IMR-90 (cell line): ENCODE measurements around the gene MMP21. TPM values are rescaled to one million over a fixed set of nuclear protein-coding genes. Genes with fewer than 3 reads are reported as not detected.
A peak's percentile ranks its signal among the peaks of the same experiment; 100 is the strongest.

Experiments used
- ATAC-seq: fragments of 200-7000 bp; cut with Tn5 transposase; 2 replicates; pipeline ENCODE4 v1.9.1; 2020; ENCODE audit warnings: low read depth, mild to moderate bottlenecking, moderate library complexity
- BruUV-seq: library from RNA; stranded (reverse); fragments of 400-500 nt; replicated peaks from 2 replicates; lab custom pipeline; 2021; lab: Mats Ljungman, UMichigan
- CTCF ChIA-PET: fragments of 300-600 bp; formaldehyde crosslinking; extraction: SDS; loops from one replicate; lab custom pipeline; 2021; ENCODE audit warnings: antibody characterized with exemption; lab: Yijun Ruan, JAX
- POLR2A ChIA-PET: fragments of 300-600 bp; sonication (Branson Sonifier 250); formaldehyde crosslinking; loops from one replicate; lab custom pipeline; 2022; ENCODE audit warnings: antibody characterized with exemption; ENCODE audit not compliant: unreplicated experiment; lab: Charles Lee
- DNase-seq: peaks from one replicate; pipeline ENCODE4 v3.0.0; 2013
- H2AFZ ChIP-seq: replicated peaks from 2 replicates; pipeline ENCODE3; 2013; ENCODE audit warnings: low read length, mild to moderate bottlenecking; ENCODE audit not compliant: poor library complexity
- H2AK5ac ChIP-seq: 2 replicates; pipeline ENCODE4 v1.6.1; 2013; ENCODE audit warnings: low read depth, low read length, inconsistent platforms
- H2AK9ac ChIP-seq: replicated peaks from 2 replicates; pipeline ENCODE3; 2013; ENCODE audit warnings: mild to moderate bottlenecking, low read depth, low read length, moderate library complexity; ENCODE audit not compliant: poor library complexity
- H2BK120ac ChIP-seq: 2 replicates; pipeline ENCODE4 v1.6.1; 2013; ENCODE audit warnings: low read depth, low read length, inconsistent platforms
- H2BK15ac ChIP-seq: 3 replicates; pipeline ENCODE4 v1.6.1; 2013; ENCODE audit warnings: low read depth, low read length, inconsistent platforms
- H2BK20ac ChIP-seq: 2 replicates; pipeline ENCODE4 v1.6.1; 2013; ENCODE audit warnings: low read depth, mild to moderate bottlenecking, inconsistent platforms, low read length, moderate library complexity
- H2BK5ac ChIP-seq: 2 replicates; pipeline ENCODE4 v1.6.1; 2013; ENCODE audit warnings: mild to moderate bottlenecking, low read depth, low read length, inconsistent platforms; ENCODE audit not compliant: poor library complexity, severe bottlenecking
- H3K14ac ChIP-seq: replicated peaks from 2 replicates; pipeline ENCODE4 v1.6.1; 2013; ENCODE audit warnings: low read depth, low read length, inconsistent platforms
- H3K18ac ChIP-seq: 2 replicates; pipeline ENCODE4 v1.6.1; 2013; ENCODE audit warnings: low read depth, low read length, control low read depth
- H3K23ac ChIP-seq: 2 replicates; pipeline ENCODE4 v1.6.1; 2013; ENCODE audit warnings: low read depth, low read length, inconsistent platforms
- H3K27ac ChIP-seq: 2 replicates; pipeline ENCODE4 v1.5.1; 2013; ENCODE audit warnings: mild to moderate bottlenecking, control low read depth, low read length; ENCODE audit not compliant: insufficient read depth
- H3K27me3 ChIP-seq: 2 replicates; pipeline ENCODE4 v1.6.1; 2013; ENCODE audit warnings: low read length; ENCODE audit not compliant: control insufficient read depth, insufficient read depth
- H3K36me3 ChIP-seq: 2 replicates; pipeline ENCODE4 v1.6.1; 2013; ENCODE audit warnings: low read length, mixed read lengths; ENCODE audit not compliant: control insufficient read depth, insufficient read depth
- H3K4ac ChIP-seq: 2 replicates; pipeline ENCODE4 v1.6.1; 2013; ENCODE audit warnings: low read depth, low read length, inconsistent platforms
- H3K4me1 ChIP-seq: 2 replicates; pipeline ENCODE4 v1.6.1; 2013; ENCODE audit warnings: low read length, mixed read lengths; ENCODE audit not compliant: control insufficient read depth, insufficient read depth
- H3K4me2 ChIP-seq: 2 replicates; pipeline ENCODE4 v1.6.1; 2013; ENCODE audit warnings: low read depth, mild to moderate bottlenecking, control low read depth, low read length, moderate library complexity
- H3K4me3 ChIP-seq: 2 replicates; pipeline ENCODE4 v1.5.1; 2013; ENCODE audit warnings: low read depth, mild to moderate bottlenecking, control low read depth, low read length, moderate library complexity; ENCODE audit not compliant: insufficient read depth
- H3K56ac ChIP-seq: 2 replicates; pipeline ENCODE4 v1.6.1; 2013; ENCODE audit warnings: low read length, inconsistent platforms; ENCODE audit not compliant: insufficient read depth; ENCODE audit errors: extremely low read depth
- H3K79me1 ChIP-seq, 2 experiments: 2 replicates each; pipeline ENCODE4 v1.6.1; 2013; ENCODE audit warnings: low read length in 2 of 2, inconsistent platforms in 1 of 2, low read depth in 1 of 2
- H3K9ac ChIP-seq: 2 replicates; pipeline ENCODE4 v1.6.1; 2013; ENCODE audit warnings: low read depth, low read length, control low read depth
- H3K9me1 ChIP-seq: 2 replicates; pipeline ENCODE4 v1.6.1; 2013; ENCODE audit warnings: low read length, inconsistent platforms; ENCODE audit not compliant: insufficient read depth
- H3K9me3 ChIP-seq: 2 replicates; pipeline ENCODE4 v1.6.1; 2013; ENCODE audit warnings: low read length; ENCODE audit not compliant: control insufficient read depth, insufficient read depth
- H4K20me1 ChIP-seq: 2 replicates; pipeline ENCODE4 v1.6.1; 2013; ENCODE audit warnings: low read length, inconsistent platforms; ENCODE audit not compliant: insufficient read depth
- H4K5ac ChIP-seq: 2 replicates; pipeline ENCODE4 v1.6.1; 2013; ENCODE audit warnings: mild to moderate bottlenecking, low read depth, low read length, control low read depth
- H4K8ac ChIP-seq, 2 experiments: 2 replicates each; pipeline ENCODE4 v1.6.1; 2013; ENCODE audit warnings: low read depth in 2 of 2, low read length in 2 of 2, control low read depth in 1 of 2, inconsistent platforms in 1 of 2
- H4K91ac ChIP-seq: 2 replicates; pipeline ENCODE4 v1.6.1; 2013; ENCODE audit warnings: low read depth, low read length, inconsistent platforms; ENCODE audit not compliant: insufficient read depth
- BHLHE40 ChIP-seq: fragments of 150-350 bp; IDR thresholded peaks from 2 replicates; pipeline ENCODE4 v1.6.1; 2016; ENCODE audit warnings: mild to moderate bottlenecking, low read depth, low read length
- CEBPB ChIP-seq: IDR thresholded peaks from 2 replicates; pipeline ENCODE4 v1.6.1; 2012; ENCODE audit warnings: low read depth, low read length, improper control_type of control experiment
- CHD1 ChIP-seq: IDR thresholded peaks from 2 replicates; pipeline ENCODE4 v1.6.1; 2012; ENCODE audit warnings: low read depth, low read length, improper control_type of control experiment
- FOS ChIP-seq: fragments of 150-350 bp; IDR thresholded peaks from 2 replicates; pipeline ENCODE4 v1.6.1; 2016; ENCODE audit warnings: low read depth, low read length
- MAFK ChIP-seq: IDR thresholded peaks from 2 replicates; pipeline ENCODE4 v1.6.1; 2012; ENCODE audit warnings: low read depth, low read length, improper control_type of control experiment
- MAZ ChIP-seq: IDR thresholded peaks from 2 replicates; pipeline ENCODE4 v1.6.1; 2012; ENCODE audit warnings: low read depth, mild to moderate bottlenecking, low read length, improper control_type of control experiment, moderate library complexity, borderline replicate concordance
- MXI1 ChIP-seq: IDR thresholded peaks from 2 replicates; pipeline ENCODE4 v1.6.1; 2012; ENCODE audit warnings: low read depth, mild to moderate bottlenecking, low read length, moderate library complexity, borderline replicate concordance
- NFE2L2 ChIP-seq: fragments of 150-350 bp; IDR thresholded peaks from 2 replicates; pipeline ENCODE4 v1.6.1; 2016; ENCODE audit warnings: low read depth, mild to moderate bottlenecking, low read length
- POLR2A ChIP-seq: IDR thresholded peaks from 2 replicates; pipeline ENCODE4 v1.6.1; 2012; ENCODE audit warnings: mild to moderate bottlenecking, low read depth, low read length
- RAD21 ChIP-seq: IDR thresholded peaks from 2 replicates; pipeline ENCODE4 v1.6.1; 2012; ENCODE audit warnings: low read length, improper control_type of control experiment
- RCOR1 ChIP-seq: IDR thresholded peaks from 2 replicates; pipeline ENCODE4 v1.6.1; 2012; ENCODE audit warnings: mild to moderate bottlenecking, low read length, improper control_type of control experiment; ENCODE audit not compliant: insufficient replicate concordance
- RFX5 ChIP-seq: IDR thresholded peaks from 2 replicates; pipeline ENCODE4 v1.8.0; 2012; ENCODE audit warnings: low read depth, mild to moderate bottlenecking, low read length, moderate library complexity
- SMC3 ChIP-seq: fragments of 150-350 bp; IDR thresholded peaks from 2 replicates; pipeline ENCODE4 v1.6.1; 2016; ENCODE audit warnings: low read depth, mild to moderate bottlenecking, antibody characterized with exemption, low read length, moderate library complexity
- WGBS, 2 experiments: methylation state at CpG; one replicate each; pipeline versions ENCODE4 v1.1.5 to v1.1.7; 2013; ENCODE audit warnings: missing lambda C conversion rate in 2 of 2; ENCODE audit not compliant: insufficient read length in 1 of 2; ENCODE audit errors: extremely low coverage in 2 of 2; 5-methylcytosine and 5-hydroxymethylcytosine counted together
- dilution Hi-C: fragments of 300-500 bp; cut with HindIII; formaldehyde crosslinking; loops from one replicate; pipeline ENCODE4 v1.14.3; 2018; ENCODE audit warnings: low sequenced_read_pairs; ENCODE audit not compliant: unreplicated experiment
- in situ Hi-C: fragments of 300-500 bp; cut with MboI; formaldehyde crosslinking; loops from 3 replicates; pipeline ENCODE4 v1.14.3; 2019; ENCODE audit warnings: low sequenced_read_pairs, inconsistent platforms, mixed read lengths
- intact Hi-C: fragments of 100-400 bp; cut with micrococcal nuclease; formaldehyde crosslinking; loops from 2 replicates; pipeline ENCODE4 v1.10.0; 2022
- polyA plus RNA-seq, 3 experiments: library from polyadenylated mRNA; depleted of rRNA; stranded (reverse); fragments of >200 nt; gene quantifications; 2 replicates each; pipeline ENCODE4 v1.2.3, GENCODE V29; 2012; ENCODE audit warnings: low replicate concordance in 1 of 3
- total RNA-seq: library from RNA; depleted of rRNA; stranded (reverse); fragments of >200 nt; gene quantifications from 2 replicates; pipeline ENCODE4 v1.2.3, GENCODE V29; 2012
- TF ChIP-seq, protein P1 (sequence below): conservative IDR thresholded peaks from 2 replicates; pipeline ENCODE4 v1.5.1; 2012; ENCODE audit warnings: mild to moderate bottlenecking, low read depth, low read length, improper control_type of control experiment
- TF ChIP-seq, protein P2 (sequence below): fragments of 150-350 bp; IDR thresholded peaks from 2 replicates; pipeline ENCODE4 v1.6.1; 2016; ENCODE audit warnings: low read depth, mild to moderate bottlenecking, low read length, moderate library complexity, borderline replicate concordance

Gene MMP21
- total and polyA plus RNA-seq, 2 of the 4 experiments (the other 2 are of a cell fraction), result not detected

DNA sequence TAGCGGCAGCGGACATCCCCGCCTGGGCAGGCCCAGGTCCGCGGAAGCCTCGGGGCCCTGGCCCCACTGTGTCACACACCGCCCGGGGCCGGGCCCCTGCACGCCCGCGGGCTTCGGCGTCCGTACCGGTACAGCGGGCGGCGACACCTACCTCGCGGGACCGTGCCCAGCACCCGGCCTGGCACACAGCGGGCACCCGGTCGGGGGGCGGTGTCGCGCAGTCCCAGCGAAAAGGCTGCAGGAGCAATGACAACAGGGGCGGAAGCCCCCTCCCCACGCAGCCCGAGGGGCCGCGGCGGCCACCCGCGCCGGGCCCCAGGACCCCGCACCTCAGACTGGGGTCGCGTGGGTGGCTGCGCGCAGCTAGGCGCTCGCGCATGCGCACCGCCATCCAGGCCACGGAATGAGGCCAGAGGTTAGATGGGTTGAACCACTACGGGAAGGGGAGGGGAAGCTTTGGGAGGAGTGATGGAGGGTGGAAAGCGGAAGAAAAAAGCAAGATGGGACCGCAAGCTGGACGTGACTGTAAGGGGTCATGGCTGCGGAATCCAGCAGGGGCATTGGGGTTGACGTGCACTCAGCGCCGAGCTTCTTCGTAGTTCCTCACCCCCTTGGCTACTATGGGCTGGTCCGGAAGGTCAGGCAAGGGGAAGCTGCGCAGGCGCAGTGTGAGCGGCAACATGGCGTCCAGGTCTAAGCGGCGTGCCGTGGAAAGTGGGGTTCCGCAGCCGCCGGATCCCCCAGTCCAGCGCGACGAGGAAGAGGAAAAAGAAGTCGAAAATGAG is 47.4 kb upstream of the MMP21 start, which contains the start of the genes BCCIP and UROS:
BCCIP (plus strand) TSS at position 669 of the 785 bp plus-strand sequence; CDS start at position 681, 12 bp downstream.
UROS (minus strand) TSS at position 381 of the 785 bp plus-strand sequence. CDS start 6,759 bp downstream, outside the sequence.
- Histone ChIP-seq H3K27me3 (no peaks in the 10 kb centered on the region), H4K91ac (peak within 1 kb of the TSS; percentile 100), H3K4ac (peak within 1 kb of the TSS; percentile 100), H3K9me3 (no peaks in the 10 kb centered on the region), H3K4me1 (peaks cover 6% of the 10 kb centered on the region; the same call in 1 of the 2 replicates), H3K9me1 (no peaks in the 10 kb centered on the region), H3K18ac (peak within 1 kb of the TSS; percentile 96), H2AK5ac (peak within 1 kb of the TSS; percentile 68; the same call in 1 of the 2 replicates), H2BK120ac (peak within 1 kb of the TSS; percentile 100), H4K5ac (peak within 1 kb of the TSS; percentile 93), H3K27ac (peak within 1 kb of the TSS; percentile 86), H3K79me1 (peaks cover 21 to 43% of the 10 kb centered on the region in 2 experiments), H4K8ac (peak within 1 kb of the TSS; percentile 75 to 100), H3K4me2 (peak within 1 kb of the TSS; percentile 81), H3K56ac (peak within 1 kb of the TSS; percentile 99), H3K23ac (peak within 1 kb of the TSS; percentile 100), H2BK15ac (peak within 1 kb of the TSS; percentile 97), H3K14ac (peak within 1 kb of the TSS; percentile 100), H2BK20ac (peak within 1 kb of the TSS; percentile 100), H2AFZ (peak within 1 kb of the TSS; percentile 99), H2BK5ac (peak within 1 kb of the TSS; percentile 99), H3K9ac (peak within 1 kb of the TSS; percentile 86), H2AK9ac (peak within 1 kb of the TSS; percentile 94), H3K4me3 (peak within 1 kb of the TSS; percentile 77), H3K36me3 (peaks cover 6% of the 10 kb centered on the region), H4K20me1 (peaks cover 13% of the 10 kb centered on the region; the same call in 1 of the 2 replicates)
- no TSS peak for BruUV-seq
- DNase-seq (peak; percentile 87), ATAC-seq (peak; percentile 96)
- ChIA-PET CTCF (no interaction called here), POLR2A (no interaction called here)
- in situ Hi-C loops, result no loop called here
- dilution Hi-C loops, result no loop called here
- intact Hi-C loops, result no loop called here
- 1% methylated on average over 16 of the region's 74 CpGs; no CpG with 5 or more reads in 1 of the 2 experiments for WGBS, 2 experiments
- TF ChIP-seq SMC3 (no peak), MAZ (no peak; the same call in 1 of the 2 replicates), FOS (no peak), CHD1 (peak; percentile 99; the same call in 1 of the 2 replicates), MAFK (no peak), RAD21 (no peak), RCOR1 (no peak), MXI1 (peak; percentile 66; the same call in 1 of the 2 replicates), CEBPB (no peak), RFX5 (no peak), NFE2L2 (no peak), BHLHE40 (peak; percentile 99), POLR2A (peak; percentile 53)
- TF ChIP-seq, protein P1, sequence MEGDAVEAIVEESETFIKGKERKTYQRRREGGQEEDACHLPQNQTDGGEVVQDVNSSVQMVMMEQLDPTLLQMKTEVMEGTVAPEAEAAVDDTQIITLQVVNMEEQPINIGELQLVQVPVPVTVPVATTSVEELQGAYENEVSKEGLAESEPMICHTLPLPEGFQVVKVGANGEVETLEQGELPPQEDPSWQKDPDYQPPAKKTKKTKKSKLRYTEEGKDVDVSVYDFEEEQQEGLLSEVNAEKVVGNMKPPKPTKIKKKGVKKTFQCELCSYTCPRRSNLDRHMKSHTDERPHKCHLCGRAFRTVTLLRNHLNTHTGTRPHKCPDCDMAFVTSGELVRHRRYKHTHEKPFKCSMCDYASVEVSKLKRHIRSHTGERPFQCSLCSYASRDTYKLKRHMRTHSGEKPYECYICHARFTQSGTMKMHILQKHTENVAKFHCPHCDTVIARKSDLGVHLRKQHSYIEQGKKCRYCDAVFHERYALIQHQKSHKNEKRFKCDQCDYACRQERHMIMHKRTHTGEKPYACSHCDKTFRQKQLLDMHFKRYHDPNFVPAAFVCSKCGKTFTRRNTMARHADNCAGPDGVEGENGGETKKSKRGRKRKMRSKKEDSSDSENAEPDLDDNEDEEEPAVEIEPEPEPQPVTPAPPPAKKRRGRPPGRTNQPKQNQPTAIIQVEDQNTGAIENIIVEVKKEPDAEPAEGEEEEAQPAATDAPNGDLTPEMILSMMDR, result no peak
- TF ChIP-seq, protein P2, sequence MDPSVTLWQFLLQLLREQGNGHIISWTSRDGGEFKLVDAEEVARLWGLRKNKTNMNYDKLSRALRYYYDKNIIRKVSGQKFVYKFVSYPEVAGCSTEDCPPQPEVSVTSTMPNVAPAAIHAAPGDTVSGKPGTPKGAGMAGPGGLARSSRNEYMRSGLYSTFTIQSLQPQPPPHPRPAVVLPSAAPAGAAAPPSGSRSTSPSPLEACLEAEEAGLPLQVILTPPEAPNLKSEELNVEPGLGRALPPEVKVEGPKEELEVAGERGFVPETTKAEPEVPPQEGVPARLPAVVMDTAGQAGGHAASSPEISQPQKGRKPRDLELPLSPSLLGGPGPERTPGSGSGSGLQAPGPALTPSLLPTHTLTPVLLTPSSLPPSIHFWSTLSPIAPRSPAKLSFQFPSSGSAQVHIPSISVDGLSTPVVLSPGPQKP, result no peak
